HG02642 (cell line): ENCODE measurements around the gene GCM1.

Experiments
- ATAC-seq: cut with Tn5 transposase; IDR thresholded peaks from one replicate; pipeline ENCODE4 v1.9.1; 2021; ENCODE audit warnings: mild to moderate bottlenecking; ENCODE audit not compliant: unreplicated experiment, poor library complexity

The GCM1 gene

DNA sequence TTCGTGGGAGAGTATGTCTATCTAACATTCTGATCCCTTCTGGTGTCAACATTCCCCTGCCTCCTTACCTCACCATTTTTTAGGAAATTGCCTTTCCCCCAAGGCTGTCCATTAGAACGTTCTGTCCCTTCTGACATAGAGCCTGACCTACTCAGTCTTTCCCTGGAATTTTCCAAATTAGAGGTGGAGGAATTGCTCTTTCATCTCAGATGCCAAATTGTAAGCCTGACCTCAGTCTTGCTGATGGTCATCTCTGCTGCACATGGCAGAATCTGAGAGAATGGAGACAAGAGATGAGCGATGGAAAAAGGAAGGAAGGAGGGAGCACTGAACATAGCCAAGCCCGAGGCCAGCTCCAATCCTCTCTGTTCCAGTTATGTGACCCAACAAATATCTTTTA is 5.4 kb upstream of the GCM1 start:
- no peak for ATAC-seq

DNA sequence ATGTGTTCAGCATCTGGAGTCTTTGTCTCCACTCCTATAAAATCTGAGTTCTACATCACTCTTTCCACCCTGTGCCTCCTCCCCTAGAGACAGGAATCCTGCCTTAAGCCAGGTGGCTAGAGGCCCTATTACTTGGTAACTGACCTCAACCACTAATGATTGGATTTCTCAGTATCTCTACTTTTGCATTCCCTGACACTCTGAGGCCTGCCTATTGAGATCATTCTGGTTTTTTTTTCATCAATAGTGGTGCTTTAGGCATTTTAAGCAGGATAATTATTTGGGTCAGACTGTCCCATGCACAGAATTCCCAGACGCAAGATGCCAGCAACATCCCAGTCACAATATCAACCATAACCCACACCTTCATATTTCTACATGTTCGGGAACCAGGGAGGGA is 3.9 kb upstream of the GCM1 start:
- no peak for ATAC-seq

DNA sequence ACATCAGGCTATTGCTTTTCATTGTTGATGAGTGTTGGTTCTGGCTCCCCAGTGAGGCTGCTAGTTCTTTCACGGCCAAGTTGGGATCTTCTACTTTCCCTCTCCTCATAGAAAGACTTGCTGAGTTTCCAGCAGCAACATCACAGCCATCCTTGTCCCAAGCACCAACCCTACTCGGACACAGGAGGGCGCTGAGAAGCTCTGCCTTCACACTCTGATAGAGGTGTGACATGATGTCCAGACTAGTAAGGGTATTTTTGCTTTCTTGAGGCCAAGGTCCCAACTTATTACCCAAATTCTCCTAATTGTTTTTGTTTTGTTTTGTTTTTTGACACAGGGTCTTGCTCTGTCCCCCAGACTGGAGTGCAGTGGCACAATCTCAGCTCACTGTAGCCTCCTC is 3.0 kb upstream of the GCM1 start:
- ATAC-seq = no peak

DNA sequence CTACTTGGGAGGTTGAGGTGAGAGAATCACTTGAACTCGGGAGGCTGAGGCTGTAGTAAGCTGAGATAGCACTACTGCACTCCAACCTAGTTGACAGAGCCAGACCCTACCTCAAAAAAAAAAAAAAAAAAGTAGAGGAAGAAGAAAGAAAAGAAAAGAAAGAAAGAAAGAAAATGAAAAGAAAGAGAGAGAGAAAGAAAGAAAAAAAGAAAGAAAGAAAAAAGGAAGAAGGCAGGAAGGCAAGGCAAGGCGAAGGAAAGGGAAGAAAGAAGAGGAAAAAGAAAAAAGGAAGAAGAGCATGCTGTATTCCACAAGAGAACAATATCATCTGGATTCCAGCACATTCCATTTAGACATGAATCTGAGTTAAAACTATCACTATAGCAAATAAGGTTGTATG is 3.8 kb downstream of the GCM1 start:
- ATAC-seq = no peak

DNA sequence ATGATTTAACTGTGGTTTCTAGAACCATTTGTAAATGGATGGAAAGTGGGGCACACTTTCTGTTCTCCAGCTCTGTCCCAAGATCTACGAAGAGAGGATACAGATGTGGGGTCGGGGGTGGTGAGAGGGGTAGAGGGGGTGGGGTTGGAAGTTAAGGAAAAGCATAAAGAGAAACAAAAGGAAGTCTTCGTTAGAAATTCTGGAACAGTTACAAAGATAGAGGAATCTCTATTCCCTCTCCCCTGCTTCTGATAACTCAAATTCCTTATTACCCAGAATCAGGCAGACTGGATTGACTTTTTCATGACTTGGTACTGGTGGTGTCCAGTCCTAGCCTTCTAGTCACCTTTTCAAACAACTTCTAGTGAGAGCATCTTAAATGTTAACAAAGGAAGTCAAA is 4.9 kb downstream of the GCM1 start:
- ATAC-seq = no peak

DNA sequence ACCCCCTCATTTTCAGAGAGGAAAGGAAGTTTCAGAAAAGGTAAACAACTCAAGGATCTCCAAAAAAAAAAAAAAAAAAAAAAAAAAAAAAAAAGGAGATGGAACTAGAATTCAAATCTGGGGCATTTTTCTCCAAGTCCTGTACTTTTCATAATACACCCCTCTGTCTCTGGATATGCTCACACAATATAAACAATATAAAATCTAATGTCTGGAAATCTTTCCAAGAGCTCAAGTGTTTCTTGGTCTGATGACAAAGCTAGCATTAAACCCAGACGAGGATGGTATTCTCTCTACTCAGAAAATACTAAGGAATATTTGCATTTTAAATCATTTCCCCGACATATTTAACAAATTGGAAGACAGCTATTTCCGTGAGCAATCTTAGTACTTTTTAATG is 5.8 kb downstream of the GCM1 start:
- ATAC-seq = no peak

DNA sequence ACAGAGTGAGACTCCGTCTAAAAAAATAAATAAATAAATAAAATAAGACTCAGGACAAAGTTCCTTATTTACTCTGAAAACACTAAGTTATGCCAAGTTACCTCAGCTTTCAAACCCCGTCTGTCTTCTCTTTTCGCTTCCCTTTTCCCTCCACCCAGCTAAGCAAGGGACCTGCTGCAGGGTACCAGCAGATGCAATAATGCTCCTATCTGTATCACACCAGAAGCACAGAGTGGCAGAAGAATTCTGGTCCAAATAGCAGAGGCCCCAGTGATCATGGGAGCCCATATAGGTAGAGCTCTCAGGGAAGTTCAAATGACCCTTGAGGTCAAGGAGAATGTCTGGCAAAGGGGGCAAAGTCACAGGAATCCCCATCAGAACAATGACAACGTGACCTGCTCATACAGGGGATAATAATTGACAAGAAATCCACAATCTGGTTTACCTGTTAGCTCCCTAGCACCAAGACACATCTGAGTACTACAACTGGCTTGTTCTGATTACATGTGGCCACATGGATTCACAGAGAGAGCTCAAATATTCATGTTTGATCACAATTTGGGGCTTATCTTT is 8.7 kb downstream of the GCM1 start:
- no peak for ATAC-seq

DNA sequence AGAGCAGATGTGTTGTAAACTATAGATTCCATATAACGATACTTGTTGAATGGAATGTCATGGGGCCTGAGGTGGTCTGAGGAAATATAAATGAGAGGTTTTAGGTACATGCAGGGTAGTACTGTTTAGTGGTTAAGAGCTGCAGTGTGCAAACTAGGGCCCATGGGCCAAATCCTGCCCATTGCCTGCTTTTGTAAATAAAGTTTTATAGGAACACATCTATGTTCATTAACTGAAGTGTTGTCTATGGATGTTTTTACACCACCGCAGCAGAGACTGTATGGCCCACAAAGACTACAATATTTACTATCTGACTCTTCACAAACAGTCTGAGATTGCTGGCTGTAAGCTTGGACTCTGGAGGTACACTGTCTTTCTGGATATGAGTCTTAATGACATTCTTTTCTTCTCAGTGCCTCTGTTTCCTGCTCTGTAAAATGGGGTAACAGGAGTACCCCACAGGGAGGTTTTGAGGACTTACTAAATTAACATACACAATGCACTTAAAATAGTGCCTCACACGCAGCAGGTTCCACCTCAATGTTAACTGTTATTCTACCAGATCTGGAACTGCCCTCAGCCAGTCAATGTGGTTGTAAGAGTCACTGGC is 12.5 kb downstream of the GCM1 start:
- ATAC-seq = no peak

DNA sequence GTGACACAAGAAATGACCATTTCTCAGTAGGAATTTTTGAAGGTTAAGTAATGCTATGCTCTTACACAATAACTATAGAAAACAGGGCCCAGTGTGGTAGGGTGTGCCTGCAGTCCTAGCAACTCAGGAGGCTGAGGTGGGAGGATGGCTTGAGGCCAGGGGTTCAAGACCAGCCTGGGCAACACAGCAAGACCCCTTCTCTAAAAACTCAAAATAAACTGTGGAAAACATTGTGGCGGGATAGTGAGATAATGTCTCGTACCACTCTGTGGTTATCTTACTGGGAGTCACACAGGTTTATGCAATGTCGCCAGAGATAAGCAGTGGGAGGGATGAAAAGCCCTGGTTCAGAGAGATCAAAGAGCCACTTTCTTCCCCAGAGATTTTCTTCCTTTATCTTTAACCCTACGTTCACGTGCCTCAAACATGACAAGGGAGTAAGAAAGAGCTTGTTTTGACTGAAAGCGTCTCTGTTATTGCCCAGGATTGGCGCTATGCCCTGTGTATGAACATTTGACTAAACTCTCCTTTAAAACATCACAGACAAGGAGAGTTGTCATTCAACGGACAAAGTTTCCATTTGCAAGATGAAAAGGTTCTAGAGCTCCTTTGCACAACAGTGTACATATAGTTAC is 13.9 kb downstream of the GCM1 start:
- ATAC-seq = no peak

DNA sequence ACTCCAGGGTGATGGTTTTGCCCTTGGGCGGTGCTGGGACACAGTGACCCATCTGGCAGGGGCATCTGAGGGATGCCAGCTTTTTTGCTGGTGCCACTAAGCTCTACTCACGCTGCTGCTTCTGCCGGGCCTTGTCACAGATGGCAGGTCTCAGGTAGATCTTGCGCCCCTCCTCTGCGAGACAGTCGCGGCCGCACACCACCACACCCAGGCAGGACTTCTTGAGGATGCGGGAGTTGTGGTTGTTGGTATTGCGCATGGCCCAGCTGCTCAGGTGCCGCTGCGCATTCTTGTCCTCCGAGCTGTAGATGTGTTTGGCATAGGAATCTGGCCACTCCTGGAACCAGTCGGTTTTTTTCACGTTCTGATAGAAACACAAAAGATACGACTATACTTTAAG is 14.7 kb downstream of the GCM1 start:
- ATAC-seq = no peak

DNA sequence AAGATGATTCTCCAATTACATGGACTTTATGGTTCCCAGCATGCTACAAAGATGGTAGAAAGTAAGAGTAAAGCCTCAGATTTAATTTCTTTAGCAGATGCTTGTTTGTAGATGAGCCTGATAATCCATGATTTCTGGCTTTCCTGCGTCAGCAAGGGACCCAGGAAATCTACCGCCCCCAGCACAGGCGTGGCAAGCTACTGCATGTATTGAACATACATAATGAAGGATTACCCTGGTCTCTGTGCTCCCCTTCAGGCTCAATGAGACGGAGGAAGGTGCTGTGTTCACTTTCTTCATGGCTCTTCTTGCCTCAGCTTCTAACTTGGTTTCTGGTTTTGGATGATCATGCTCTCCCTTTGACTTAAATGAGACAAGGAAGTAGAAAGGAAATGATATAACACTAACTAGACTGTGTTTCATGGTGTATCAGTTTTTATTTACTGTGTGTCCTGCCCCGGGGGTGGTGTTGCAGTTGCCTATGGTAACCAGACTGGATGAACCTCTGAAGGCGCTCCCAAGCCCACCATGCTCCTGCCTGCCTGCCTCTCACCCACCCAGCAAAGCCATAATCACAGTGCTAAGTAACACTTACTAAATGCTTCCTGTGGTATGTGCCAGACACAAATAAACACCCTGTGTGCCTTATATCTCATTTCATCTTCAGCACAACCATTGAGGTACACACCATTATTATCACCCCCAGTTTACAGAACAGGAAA is 17.9 kb downstream of the GCM1 start:
- ATAC-seq = no peak

DNA sequence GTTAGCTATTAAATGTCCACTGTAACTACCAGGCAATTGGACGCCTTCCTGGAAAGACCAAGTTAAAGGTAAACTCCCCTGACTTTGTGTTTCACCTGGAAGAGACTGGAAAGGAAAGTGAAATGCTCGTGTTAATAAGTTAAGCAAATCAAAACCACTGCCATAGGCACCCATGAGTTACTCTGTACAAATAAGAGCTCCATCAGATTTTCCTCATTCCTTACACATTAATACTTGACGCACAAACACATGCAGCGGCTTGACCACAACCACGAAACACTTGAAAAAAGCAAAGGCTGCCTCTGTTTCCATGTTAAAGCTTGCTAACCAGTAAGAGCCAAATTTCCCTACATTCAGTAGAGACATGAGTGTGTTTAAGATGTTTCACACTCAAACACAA is 19.8 kb downstream of the GCM1 start:
- no peak for ATAC-seq

DNA sequence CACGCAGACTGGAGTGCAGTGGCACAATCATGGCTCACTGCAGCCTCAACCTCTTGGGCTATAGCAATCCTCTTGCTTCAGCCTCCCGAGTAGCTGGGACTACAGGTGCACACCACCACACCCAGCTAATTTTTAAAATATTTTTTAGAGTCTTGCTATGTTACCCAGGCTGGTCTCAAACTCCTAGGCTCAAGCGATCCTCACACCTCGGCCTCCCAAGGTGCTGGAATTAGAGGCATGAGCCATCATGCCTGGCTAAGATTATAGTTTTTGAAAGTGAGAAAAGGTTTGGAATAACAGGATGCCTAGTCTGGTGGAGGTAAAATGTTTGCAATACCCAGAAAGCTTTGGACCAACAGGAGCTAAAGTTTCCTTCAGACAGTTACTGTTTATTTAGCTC is 23.4 kb downstream of the GCM1 start:
- no peak for ATAC-seq

DNA sequence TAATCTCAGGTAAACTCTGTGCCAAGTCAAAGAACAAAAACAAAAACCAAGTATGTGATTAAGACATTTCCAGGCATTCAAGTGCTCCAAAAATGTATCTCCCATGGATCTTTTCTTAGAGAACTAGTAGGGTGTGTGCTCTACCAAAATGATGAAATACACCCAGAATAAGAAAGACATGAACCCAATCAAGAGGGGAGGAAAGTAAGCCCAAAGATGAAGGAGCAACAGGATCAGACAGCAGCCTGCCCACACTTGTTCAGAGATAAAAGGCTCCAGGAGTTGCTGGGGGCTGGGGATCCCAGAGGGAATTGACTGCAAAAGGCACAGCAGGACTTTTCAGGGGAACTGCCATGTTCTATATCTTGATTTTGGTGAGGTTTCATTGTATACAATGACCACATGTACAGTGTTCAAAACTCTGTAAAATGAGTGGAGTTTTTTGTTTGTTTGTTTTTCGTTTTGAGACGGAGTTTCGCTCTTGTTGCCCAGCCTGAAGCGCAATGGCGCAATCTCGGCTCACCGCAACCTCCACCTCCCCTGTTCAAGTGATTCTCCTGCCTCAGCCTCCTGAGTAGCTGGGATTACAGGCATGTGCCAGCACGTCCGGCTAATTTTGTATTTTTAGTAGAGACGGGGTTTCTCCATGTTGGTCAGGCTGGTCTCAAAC is 24.4 kb downstream of the GCM1 start:
- no peak for ATAC-seq

DNA sequence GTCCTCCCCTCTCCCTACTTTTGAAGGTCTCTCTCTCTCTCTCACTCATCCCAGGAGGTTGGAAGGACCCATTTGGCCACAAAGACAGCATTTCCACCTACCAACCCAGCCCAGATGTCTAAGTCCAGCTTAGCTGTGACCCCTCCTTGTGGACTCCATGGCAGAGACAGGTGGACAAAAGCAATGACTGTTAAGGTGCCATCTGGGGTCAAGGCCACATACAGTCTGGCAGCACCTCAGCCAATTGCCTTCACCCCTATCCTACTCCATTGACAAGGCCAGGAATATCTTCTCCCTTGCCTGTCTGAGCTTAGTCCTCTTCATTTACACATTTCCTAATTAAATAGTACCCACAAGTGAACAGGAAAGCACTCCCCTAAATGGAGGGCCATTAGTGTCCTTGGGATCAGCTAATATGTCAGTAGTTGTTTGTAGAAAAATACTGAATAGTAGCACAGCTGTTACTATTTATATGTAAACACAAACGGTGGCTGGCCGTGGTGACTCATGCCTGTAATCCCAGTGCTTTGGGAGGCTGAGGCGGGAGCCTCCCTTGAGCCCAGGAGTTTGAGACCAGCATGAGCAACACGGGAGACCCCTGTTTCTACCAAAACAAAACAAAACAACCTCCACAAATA is 28.8 kb downstream of the GCM1 start:
- no peak for ATAC-seq

DNA sequence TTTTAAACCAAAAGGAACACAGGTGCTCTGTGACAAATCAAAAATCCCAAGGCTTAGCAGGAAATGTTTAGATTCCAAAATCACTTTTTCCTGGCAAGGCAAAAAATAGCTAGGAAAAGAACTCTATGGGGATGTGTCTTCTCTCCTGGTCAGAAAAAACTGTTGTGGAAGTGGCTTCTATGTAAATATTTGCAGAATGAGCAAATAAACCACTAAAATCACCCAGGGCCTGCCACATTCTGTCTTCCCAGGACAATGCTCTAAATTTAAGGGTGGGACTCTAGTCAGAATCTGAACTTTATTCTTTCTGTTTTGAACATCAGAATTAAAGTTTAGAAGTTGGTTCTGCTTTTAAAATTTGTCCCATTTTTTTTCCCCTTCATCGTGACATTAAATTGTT is 29.3 kb downstream of the GCM1 start:
- no peak for ATAC-seq

DNA sequence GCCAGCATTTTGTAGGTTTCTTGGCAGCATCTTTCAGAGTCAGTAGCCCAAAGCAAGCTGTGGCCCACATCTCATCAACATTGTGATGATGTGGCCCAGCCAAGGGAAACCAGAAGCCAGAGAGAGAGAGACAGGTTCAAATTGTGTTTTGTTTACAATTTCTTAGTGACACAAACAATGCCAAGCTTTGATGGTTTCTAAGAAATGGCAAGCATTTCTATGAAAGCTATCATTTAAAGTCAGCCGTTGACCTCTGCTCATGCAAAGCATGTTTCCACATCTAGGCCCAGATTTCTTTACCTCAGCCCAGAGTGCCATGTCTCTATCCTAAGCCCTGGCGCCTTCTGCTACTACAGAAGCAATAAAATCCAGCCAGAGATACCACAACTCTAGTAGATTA is 32.9 kb downstream of the GCM1 start:
- no peak for ATAC-seq

DNA sequence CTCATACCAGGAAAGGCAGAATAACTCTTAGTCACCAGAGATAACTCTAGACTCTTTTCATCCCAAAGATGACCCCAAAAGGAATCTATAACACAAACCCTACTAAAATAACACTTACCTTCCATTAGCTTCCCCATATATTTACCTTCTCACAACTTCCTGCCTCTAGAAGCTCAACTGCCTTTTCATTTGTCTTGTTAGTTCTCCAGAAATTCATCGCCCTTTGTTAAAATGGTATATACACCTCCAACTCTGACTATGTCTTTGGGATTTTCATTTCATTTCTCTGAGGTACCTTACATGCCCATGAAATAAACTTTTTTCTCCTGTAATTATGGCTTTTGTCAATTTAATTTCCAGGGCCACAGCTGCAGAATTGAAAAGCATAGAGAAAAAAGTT is 33.5 kb downstream of the GCM1 start:
- ATAC-seq = no peak

DNA sequence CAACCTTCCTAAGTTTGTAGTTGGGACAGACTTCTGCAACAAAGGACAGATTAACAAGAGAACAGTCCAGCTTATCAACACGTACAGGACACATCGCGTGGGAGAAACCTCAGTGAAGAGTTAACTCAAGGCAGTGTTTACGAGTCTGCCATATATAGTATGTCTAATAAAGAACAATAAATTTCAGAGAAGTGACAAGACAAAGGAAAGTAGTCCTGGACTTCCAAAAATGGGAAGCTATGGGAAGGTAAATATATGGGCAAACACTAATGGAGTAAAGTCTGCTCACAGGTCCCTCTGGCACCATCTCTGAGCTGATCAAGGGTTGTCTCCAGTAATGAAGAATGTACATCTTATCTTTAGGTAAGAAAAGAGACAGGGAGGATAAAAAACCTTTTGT is 34.9 kb downstream of the GCM1 start:
- no peak for ATAC-seq

DNA sequence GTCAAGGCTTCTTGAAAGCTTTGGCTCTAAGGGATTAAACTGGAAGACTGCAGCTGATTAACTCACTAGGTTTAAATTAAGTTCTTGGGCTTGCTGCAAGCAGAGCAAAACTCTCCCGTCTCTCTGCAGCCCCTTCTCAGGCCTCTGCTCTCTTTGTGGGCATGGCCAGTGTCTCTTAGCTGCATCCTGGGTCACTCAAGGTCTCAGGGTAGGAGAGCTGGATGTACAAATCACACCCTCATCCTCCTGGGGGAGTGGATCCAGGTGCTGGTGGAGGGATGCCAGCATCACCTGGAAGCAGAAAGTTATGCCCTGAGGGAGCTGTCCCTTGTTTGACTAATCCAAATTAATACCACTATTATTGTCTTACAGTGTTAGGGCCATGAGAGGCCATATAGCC is 35.8 kb downstream of the GCM1 start:
- no peak for ATAC-seq

DNA sequence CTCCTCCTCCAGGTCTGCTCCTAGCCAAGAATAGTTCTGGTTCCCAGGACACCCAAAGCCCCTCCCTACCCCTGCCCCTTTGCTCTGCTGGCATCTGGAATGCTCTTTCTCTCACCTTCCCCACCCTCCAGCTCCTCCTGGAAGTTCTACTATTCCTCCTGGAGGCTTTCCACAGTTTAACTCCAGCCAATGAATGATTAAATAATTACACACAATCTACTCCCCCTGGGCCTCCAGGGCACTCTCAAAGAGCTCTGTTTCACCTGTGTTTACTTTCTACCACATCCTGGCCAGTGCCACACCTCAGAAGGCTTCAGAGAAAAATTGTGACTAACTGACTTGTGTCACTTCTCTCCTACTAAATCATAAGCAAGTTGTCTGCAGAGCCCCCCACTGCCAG is 36.2 kb downstream of the GCM1 start:
- no peak for ATAC-seq
